ENCODE results near the gene NCOA7.

DNA sequence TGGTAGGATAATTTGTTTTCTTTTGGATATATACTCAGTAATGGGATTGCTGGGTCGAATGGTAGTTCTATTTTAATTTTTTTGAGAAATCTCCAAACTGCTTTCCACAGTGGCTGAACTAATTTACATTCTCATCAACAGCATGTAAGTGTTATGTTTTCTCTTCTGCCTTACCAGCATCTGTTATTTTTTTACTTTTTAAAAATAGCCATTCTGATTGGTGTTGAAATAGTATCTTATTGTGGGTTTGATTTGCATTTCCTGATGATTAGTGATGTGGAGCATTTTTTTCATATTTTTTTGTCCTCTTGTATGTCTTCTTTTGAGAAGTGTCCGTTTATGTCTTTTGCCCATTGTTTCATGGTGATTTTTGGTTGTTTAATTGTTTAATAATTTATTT is 177.7 kb downstream of the NCOA7 start:
- TF ChIP-seq, protein P1, sequence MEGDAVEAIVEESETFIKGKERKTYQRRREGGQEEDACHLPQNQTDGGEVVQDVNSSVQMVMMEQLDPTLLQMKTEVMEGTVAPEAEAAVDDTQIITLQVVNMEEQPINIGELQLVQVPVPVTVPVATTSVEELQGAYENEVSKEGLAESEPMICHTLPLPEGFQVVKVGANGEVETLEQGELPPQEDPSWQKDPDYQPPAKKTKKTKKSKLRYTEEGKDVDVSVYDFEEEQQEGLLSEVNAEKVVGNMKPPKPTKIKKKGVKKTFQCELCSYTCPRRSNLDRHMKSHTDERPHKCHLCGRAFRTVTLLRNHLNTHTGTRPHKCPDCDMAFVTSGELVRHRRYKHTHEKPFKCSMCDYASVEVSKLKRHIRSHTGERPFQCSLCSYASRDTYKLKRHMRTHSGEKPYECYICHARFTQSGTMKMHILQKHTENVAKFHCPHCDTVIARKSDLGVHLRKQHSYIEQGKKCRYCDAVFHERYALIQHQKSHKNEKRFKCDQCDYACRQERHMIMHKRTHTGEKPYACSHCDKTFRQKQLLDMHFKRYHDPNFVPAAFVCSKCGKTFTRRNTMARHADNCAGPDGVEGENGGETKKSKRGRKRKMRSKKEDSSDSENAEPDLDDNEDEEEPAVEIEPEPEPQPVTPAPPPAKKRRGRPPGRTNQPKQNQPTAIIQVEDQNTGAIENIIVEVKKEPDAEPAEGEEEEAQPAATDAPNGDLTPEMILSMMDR (IDR thresholded peaks at IDR 0.05), result no peak
- TF ChIP-seq POLR2A (IDR thresholded peaks at IDR 0.05), result no peak
